Measurements from ENCODE around the gene FBXO36. TPM values are rescaled to one million over a fixed set of nuclear protein-coding genes. Genes with fewer than 3 reads are reported as not detected.

FBXO36 gene
- total and polyA plus RNA-seq, 2 of the 8 experiments (the other 6 are each of a cell fraction or from before 2014, with no cell fraction given): 3.4 TPM

- no peak for TF ChIP-seq JUN (IDR thresholded peaks at IDR 0.05; ENCODE audit: low read depth, low read length)
- TF ChIP-seq TAF7 (optimal IDR thresholded peaks at IDR 0.05; ENCODE audit: borderline replicate concordance, low read depth, low read length): no peak
- TF ChIP-seq FOSL1 (IDR thresholded peaks at IDR 0.05; ENCODE audit: insufficient read depth, low read depth, low read length): no peak
- TF ChIP-seq PHF8 (conservative IDR thresholded peaks at IDR 0.05; ENCODE audit: low read depth, low read length): no peak
Observed at GRCh38 chr2:229896857-229897256, 25.4 kb upstream of the FBXO36 start (continued).
